ENCODE data around the gene OXSR1. TPM values are rescaled to one million over a fixed set of nuclear protein-coding genes. Genes with fewer than 3 reads are reported as not detected.

Gene OXSR1
- total RNA-seq, result 10 to 100 TPM; 20.2 to 39.1 (median 25.1) TPM
- polyA plus RNA-seq, result 12.9 TPM
- long read RNA-seq, donor 1, full-length matches to known transcripts, result 16 of 25 reads
- long read RNA-seq, donor 1, partial matches to known transcripts, result 7 of 25 reads
- long read RNA-seq, donor 1, other reads (novel, unspliced or antisense), result 2 of 25 reads
- long read RNA-seq, donor 2, full-length matches to known transcripts, result 8 of 16 reads
- long read RNA-seq, donor 2, partial matches to known transcripts, result 6 of 16 reads
- long read RNA-seq, donor 2, other reads (novel, unspliced or antisense), result 2 of 16 reads
- long read RNA-seq, donor 3, full-length matches to known transcripts, result 11 of 35 reads
- long read RNA-seq, donor 3, partial matches to known transcripts, result 21 of 35 reads
- long read RNA-seq, donor 3, other reads (novel, unspliced or antisense), result 3 of 35 reads
- long read RNA-seq, donor 4, full-length matches to known transcripts, result 10 of 15 reads
- long read RNA-seq, donor 4, partial matches to known transcripts, result 1 of 15 reads
- long read RNA-seq, donor 4, other reads (novel, unspliced or antisense), result 4 of 15 reads

DNA sequence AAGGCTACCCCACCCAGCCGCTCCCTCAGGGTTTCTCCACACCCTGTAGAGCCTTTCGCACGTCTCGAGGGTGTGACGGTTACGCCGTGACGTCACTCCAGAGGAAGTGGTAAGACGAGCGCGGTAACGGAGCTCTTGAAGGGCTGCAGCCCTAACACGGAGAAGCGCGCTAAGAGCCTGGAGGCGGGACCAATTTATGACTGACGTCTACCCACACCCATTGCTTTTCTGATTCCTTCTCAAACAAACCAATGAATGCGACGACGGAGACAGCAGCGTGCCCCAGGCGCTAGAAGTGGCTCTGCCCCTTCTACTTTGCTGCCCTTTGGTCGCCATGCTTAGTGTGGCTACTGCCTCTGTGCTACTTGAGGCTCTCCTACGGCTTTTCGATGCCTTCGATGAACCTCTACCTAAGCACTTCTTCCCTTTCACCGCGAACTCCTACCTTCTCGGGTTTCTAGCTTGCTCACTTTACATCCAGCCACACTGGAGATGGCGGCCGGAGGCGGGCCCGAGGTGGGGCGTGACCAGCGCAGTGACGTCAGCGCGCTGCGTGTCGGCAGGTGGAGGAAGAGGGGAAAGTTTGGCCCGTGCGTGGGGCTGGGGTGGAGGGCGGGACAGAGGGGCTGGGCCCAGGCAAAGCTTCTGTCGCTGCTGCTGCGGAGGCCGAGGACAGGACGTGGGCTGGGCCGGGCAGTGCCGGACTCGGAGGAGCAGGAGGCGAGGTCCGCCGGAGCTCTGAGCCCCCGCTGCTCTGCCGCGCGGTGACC, at the start of gene OXSR1:
TSS of gene OXSR1 (plus strand) at position 586 of the 770 bp plus-strand sequence. CDS start 340 bp downstream, outside the sequence.
- Histone ChIP-seq H3K4me3 (ENCODE audit: low read length) (peak within 1 kb of the TSS; percentile 63), H3K9me3 (ENCODE audit: control insufficient read depth, low read length) (no peaks in the 10 kb centered on the region), H3K4me1 (ENCODE audit: control insufficient read depth, insufficient read depth, low read length) (peaks cover 3% of the 10 kb centered on the region), H3K27me3 (ENCODE audit: control insufficient read depth, insufficient read depth) (no peaks in the 10 kb centered on the region), H3K27ac (ENCODE audit: low read length) (peak within 1 kb of the TSS; percentile 91)
- intact Hi-C loops (cut with DNase I), result loop anchor here in 1 of 4 donors (2.0 kb wide), 1 partner anchor 26 kb away; the partner anchor contains the start of gene MYD88
- peak; percentile 96 to 98 for ATAC-seq
- DNase-seq, result peak; percentile 99 to 100 (median 100)
- under 1% methylated on average over 57 of the region's 57 CpGs for WGBS

DNA sequence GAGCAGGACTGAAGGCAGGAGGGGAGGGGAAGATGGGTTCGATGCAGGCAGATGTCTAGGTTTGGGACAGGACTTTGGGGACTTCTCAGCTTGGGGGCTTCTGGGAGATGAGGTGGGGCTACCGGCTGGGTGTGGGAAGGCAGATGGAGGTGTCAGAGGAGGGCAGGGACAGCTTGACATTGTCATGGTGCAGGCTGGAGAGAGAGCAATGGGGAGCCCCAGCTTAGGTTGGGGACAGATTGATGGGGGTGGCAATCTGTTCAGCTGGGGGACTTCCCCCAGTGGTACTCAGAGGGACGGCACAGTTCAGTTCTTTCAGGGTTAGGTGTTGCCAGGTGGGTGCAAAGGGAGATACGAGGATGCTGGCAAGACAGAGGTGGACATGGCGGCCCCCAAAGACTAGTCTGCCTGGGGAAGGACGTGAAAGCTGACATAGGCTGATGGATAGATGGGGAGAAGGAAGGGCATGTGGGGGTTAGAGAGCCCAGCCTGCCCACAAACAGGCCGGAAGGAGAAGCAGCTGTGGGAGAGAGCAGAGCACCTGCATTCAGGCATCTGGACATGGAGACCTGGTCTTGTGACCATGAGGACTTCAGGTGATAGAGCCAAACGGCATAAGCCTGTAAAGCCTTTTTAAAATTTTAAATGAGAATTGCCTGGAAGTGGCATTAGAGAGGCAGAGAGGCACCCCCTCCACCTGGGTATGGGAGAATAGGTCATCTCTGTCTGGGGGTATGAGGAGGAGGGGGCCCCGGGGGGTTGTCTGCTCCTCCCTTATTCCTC, 49.5 kb upstream of the OXSR1 start:
- H3K4me1 ChIP-seq (ENCODE audit: control insufficient read depth, insufficient read depth, low read length), result no peaks in the 10 kb centered on the region
- no peaks in the 10 kb centered on the region for H3K27me3 ChIP-seq (ENCODE audit: control insufficient read depth, insufficient read depth)
- ATAC-seq (no peak), DNase-seq (no peak)
- intact Hi-C loops (cut with DNase I), result loop anchor here in 3 of 4 donors (5.0 to 10.0 kb wide), 3 partner anchors 359 to 369 kb away; no protein-coding TSS in a partner anchor
- no peak overlapping the region for H3K4me3 ChIP-seq (ENCODE audit: low read length)
- no peak overlapping the region for H3K27ac ChIP-seq (ENCODE audit: low read length)
- 72% methylated on average over 9 of the region's 9 CpGs for WGBS
- no peaks in the 10 kb centered on the region for H3K9me3 ChIP-seq (ENCODE audit: control insufficient read depth, low read length)

DNA sequence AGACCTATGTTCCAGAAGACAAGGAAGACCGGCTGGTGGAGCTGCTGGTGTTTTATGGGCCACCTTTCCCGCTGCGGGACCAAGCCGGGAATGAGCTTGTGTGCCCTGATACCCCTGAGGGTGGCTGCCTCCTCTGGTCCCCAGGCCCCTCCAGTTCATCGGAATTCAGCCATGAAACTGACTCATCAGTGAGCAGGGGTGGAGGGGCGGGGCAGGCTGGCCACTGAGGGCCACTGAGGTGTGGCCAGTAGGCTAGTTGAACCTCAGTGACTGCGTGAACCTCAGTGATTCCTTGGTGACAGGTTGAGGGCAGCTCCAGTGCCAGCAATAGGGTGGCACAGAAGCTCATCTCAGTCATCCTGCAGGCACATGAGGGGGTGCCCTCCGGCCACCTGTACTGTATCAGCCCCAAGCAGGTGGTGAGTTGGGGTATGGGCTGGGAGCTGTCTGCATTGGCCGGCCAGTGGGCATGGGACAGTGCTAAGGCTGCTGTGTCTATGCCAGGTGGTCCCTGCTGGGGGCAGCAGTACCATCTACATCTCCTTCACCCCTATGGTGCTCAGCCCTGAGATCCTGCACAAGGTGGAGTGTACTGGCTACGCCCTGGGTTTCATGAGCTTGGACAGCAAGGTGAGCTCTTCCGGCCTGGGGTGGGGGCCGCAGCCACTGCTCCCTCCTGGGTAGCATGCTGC, 48.7 kb upstream of the OXSR1 start:
- WGBS, result 84% methylated on average over 12 of the region's 12 CpGs
- Histone ChIP-seq H3K27ac (ENCODE audit: low read length) (no peak overlapping the region), H3K27me3 (ENCODE audit: control insufficient read depth, insufficient read depth) (no peaks in the 10 kb centered on the region), H3K4me3 (ENCODE audit: low read length) (no peak overlapping the region), H3K4me1 (ENCODE audit: control insufficient read depth, insufficient read depth, low read length) (no peaks in the 10 kb centered on the region), H3K9me3 (ENCODE audit: control insufficient read depth, low read length) (no peaks in the 10 kb centered on the region)
- ATAC-seq (peak in 1 of 2 donors; percentile 2), DNase-seq (no peak)
- intact Hi-C loops (cut with DNase I), result loop anchor here in 3 of 4 donors (5.0 to 10.0 kb wide), 3 partner anchors 358 to 368 kb away; no protein-coding TSS in a partner anchor

DNA sequence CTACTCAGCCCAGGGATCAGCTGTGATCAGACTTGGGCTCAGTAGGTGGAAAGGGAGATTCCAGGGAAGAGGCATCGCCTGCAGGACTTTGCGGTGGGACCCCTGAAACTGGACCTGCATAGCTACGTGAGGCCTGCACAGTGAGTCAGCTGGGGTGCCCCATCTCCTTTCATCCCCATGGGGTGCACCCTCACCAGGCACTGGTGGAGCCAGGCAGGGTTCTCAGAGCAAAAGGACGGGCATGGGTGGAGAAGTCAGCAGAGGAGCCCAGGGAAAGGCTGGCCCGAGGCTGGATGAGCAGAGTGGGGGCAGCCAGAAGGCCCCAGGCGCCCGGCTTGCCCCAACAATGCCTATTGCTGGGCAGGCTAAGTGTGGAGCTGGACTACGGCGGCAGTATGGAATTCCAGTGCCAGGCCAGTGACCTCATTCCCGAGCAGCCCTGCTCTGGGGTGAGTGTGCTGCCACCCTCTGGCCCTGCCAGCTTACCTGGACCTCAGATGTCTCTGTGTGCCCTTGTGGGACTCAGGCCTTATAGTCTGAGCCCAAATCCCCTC, 48.1 kb upstream of the OXSR1 start:
- no peak overlapping the region for H3K4me3 ChIP-seq (ENCODE audit: low read length)
- intact Hi-C loops (cut with DNase I), result loop anchor here in 3 of 4 donors (5.0 to 10.0 kb wide), 3 partner anchors 358 to 368 kb away; no protein-coding TSS in a partner anchor
- ATAC-seq (peak; percentile 21 to 41), DNase-seq (peak in 1 of 3 donors; percentile 54)
- no peaks in the 10 kb centered on the region for H3K27me3 ChIP-seq (ENCODE audit: control insufficient read depth, insufficient read depth)
- no peak overlapping the region for H3K27ac ChIP-seq (ENCODE audit: low read length)
- H3K4me1 ChIP-seq (ENCODE audit: control insufficient read depth, insufficient read depth, low read length), result no peaks in the 10 kb centered on the region
- WGBS, result 78% methylated on average over 10 of the region's 10 CpGs
- H3K9me3 ChIP-seq (ENCODE audit: control insufficient read depth, low read length), result no peaks in the 10 kb centered on the region

DNA sequence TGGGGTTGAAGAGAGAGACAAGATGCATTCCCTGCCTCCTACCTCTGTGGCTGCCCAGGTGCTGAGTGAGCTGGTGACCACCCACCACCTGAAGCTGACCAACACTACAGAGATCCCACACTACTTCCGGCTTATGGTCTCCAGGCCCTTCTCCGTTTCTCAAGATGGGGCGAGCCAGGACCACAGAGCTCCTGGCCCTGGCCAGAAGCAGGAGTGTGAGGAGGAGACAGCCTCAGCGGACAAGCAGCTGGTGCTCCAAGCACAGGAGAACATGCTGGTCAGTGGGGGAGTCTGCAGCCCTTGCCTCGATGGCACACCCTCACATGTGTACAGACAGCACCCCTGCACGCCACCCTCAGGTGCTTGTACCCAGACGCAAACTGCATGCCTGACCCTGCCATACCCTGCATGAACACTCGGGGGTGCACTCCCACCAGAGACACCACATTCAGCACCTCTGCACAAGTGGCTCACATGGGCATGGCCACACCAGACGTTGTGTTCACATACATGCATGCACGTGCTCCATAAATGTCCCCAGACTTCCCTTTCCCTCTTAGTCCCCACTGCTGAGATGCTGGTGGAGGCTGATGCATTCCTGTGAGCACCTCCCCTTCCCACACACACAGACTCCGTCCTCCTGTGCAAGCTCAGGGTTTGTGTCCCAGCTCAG, 47.5 kb upstream of the OXSR1 start:
- intact Hi-C loops (cut with DNase I), result loop anchor here in 3 of 4 donors (5.0 to 10.0 kb wide), 3 partner anchors 357 to 367 kb away; no protein-coding TSS in a partner anchor
- Histone ChIP-seq H3K27ac (ENCODE audit: low read length) (no peak overlapping the region), H3K4me3 (ENCODE audit: low read length) (no peak overlapping the region), H3K27me3 (ENCODE audit: control insufficient read depth, insufficient read depth) (no peaks in the 10 kb centered on the region), H3K4me1 (ENCODE audit: control insufficient read depth, insufficient read depth, low read length) (no peaks in the 10 kb centered on the region), H3K9me3 (ENCODE audit: control insufficient read depth, low read length) (no peaks in the 10 kb centered on the region)
- ATAC-seq (peak; percentile 64 to 71), DNase-seq (peak; percentile 58 to 81 (median 79))
- 58% methylated on average over 11 of the region's 11 CpGs for WGBS

DNA sequence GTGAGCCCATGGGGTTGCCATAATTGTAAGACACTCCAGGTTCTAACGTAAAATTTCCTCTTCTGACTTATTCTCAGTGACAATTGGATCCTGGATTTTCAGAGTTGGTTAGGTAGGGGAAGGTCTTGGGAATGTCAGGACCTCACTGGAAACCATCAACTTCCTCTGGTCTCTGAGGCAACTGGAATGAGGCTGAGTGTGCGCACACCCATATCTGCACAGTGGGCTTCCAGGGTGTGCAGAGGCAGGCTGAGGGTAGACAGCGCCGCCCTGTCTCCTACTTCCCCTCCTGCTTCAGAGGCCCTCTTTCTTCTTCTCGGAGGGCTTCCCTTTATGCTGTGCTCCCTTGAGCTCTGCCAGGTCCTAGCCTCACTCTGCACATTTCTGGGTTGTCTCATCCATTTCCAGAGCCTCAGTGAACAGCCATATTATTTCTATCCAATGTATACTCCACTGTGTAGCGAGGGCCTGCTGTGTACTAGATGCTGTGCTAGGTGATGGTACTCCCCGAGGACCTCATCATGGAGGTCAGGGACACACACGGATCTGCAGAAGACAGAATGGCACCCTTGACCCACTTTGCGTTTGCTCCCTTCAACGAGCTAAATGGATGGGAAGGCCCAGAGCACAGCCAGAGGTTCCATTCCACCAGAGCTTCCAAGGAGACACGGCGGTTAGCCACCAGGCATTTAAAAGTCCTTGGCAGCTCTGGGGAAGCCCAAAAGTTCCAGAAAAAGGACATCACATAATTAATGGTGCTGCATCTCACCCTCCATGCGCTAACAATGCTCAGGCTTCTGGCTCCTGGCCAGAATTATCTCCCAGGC, 46.7 kb upstream of the OXSR1 start:
- Histone ChIP-seq H3K4me1 (ENCODE audit: control insufficient read depth, insufficient read depth, low read length) (no peaks in the 10 kb centered on the region), H3K4me3 (ENCODE audit: low read length) (no peak overlapping the region), H3K27ac (ENCODE audit: low read length) (no peak overlapping the region), H3K9me3 (ENCODE audit: control insufficient read depth, low read length) (no peaks in the 10 kb centered on the region), H3K27me3 (ENCODE audit: control insufficient read depth, insufficient read depth) (no peaks in the 10 kb centered on the region)
- ATAC-seq (no peak), DNase-seq (no peak)
- intact Hi-C loops (cut with DNase I), result loop anchor here in 3 of 4 donors (5.0 to 10.0 kb wide), 3 partner anchors 356 to 366 kb away; no protein-coding TSS in a partner anchor
- WGBS, result 87% methylated on average over 13 of the region's 13 CpGs

DNA sequence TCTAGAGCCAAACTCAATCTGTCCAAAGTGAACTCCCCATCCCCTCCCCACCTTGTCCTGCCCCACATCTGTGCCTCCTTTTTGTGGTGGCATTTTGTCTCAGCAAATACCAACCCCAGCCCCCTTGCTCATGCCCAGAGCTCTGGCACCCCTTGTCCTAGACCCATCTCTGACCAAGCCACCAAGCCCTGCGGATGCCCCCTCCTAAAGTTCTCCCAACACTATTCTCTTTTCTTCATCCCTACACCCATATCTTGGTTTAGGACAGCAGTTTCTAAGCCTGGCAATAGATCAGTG, 46.1 kb upstream of the OXSR1 start:
- 98% methylated on average over 1 of the region's 1 CpG for WGBS
- Histone ChIP-seq H3K4me1 (ENCODE audit: control insufficient read depth, insufficient read depth, low read length) (no peaks in the 10 kb centered on the region), H3K27me3 (ENCODE audit: control insufficient read depth, insufficient read depth) (no peaks in the 10 kb centered on the region), H3K4me3 (ENCODE audit: low read length) (no peak overlapping the region), H3K27ac (ENCODE audit: low read length) (no peak overlapping the region), H3K9me3 (ENCODE audit: control insufficient read depth, low read length) (no peaks in the 10 kb centered on the region)
- ATAC-seq (no peak), DNase-seq (no peak)
- intact Hi-C loops (cut with DNase I), result loop anchor here in 3 of 4 donors (5.0 to 10.0 kb wide), 3 partner anchors 356 to 366 kb away; no protein-coding TSS in a partner anchor

DNA sequence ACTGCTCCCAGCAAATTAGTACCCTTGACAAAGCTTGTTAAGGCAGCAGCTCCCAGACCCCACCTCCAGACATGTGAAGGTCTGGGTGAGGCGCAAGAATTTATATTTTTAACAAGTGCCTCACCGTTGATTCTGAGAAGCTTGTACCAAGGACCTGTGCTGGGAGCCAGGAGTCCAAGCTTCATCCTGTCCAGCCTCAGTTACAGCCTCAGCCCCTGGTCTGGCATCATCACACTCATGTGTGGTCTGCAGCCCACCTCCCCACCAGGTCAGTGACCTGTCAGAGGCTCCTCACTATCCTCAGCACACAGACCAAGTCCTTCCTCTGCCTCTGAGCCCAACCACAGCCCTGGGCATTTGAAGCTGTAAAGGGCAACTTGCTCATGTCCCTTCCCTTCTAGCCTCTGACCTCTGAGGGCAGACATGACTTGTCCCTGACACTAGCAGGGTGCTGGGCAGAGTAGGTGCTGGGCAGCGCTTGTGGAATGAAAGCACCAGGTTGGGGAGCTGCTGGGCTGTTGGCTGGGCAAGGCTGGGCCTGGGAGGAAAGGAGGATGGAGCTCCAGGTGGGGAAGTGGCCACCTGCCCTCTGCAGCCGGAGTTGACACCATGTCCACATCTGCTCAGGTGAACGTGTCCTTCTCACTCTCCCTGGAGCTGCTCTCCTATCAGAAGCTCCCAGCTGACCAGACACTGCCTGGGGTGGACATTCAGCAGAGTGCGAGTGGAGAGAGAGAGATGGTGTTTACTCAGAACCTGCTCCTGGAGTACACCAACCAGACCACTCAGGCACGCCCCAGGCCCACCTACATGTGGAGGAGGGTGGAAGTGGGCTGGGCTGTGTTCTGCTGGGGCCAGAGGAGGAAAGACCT, 45.3 kb upstream of the OXSR1 start:
- Histone ChIP-seq H3K9me3 (ENCODE audit: control insufficient read depth, low read length) (no peaks in the 10 kb centered on the region), H3K4me3 (ENCODE audit: low read length) (no peak overlapping the region), H3K27ac (ENCODE audit: low read length) (no peak overlapping the region), H3K27me3 (ENCODE audit: control insufficient read depth, insufficient read depth) (no peaks in the 10 kb centered on the region), H3K4me1 (ENCODE audit: control insufficient read depth, insufficient read depth, low read length) (no peaks in the 10 kb centered on the region)
- WGBS, result 91% methylated on average over 7 of the region's 7 CpGs
- DNase-seq, result no peak
- intact Hi-C loops (cut with DNase I), result loop anchor here in 3 of 4 donors (5.0 to 10.0 kb wide), 3 partner anchors 355 to 365 kb away; no protein-coding TSS in a partner anchor
- ATAC-seq, result no peak
